Breast epithelium (tissue), 4 donors: ENCODE measurements around the gene SYMPK. TPM values are rescaled to one million over a fixed set of nuclear protein-coding genes. Genes with fewer than 3 reads are reported as not detected.

Experiments used
- DNase-seq, 2 donors: peaks; one replicate each; pipeline ENCODE4 v3.0.0-alpha.2; 2019; ENCODE audit warnings: low spot score in 2 of 2
- H3K27ac ChIP-seq, 2 donors: fragments of 200-600 bp; sonication (generic) in 1 of 2; one replicate each; pipeline ENCODE4 v1.5.1; 2016 to 2019; ENCODE audit warnings: mild to moderate bottlenecking in 1 of 2
- H3K27me3 ChIP-seq, 2 donors: fragments of 200-600 bp; sonication (generic) in 1 of 2; one replicate each; pipeline versions ENCODE4 v1.5.1 to v1.6.0; 2017 to 2019; ENCODE audit warnings: control low read depth in 1 of 2, mild to moderate bottlenecking in 1 of 2
- H3K36me3 ChIP-seq: fragments of 200-600 bp; one replicate; pipeline ENCODE4 v1.5.1; 2019
- H3K4me1 ChIP-seq, 2 donors: fragments of 200-600 bp; sonication (generic); one replicate each; pipeline ENCODE4 v1.5.1; 2016 to 2019; ENCODE audit warnings: control low read depth in 1 of 2
- H3K4me3 ChIP-seq, 3 donors: fragments of 200-600 bp; sonication (generic); 1 replicate in 2 of 3; 2 replicates in 1 of 3; pipeline ENCODE4 v1.5.1; 2016 to 2019; ENCODE audit warnings: mild to moderate bottlenecking in 3 of 3, moderate library complexity in 2 of 3
- H3K9me3 ChIP-seq, 2 donors: fragments of 200-600 bp; sonication (generic) in 1 of 2; one replicate each; pipeline ENCODE4 v1.5.1; 2016 to 2019; ENCODE audit warnings: control low read depth in 1 of 2
- CTCF ChIP-seq, 3 donors: fragments of 450-650 bp; IDR thresholded peaks; one replicate each; pipeline ENCODE4 v1.5.1; 2016 to 2017; ENCODE audit warnings: antibody characterized with exemption in 3 of 3, mild to moderate bottlenecking in 3 of 3, moderate library complexity in 3 of 3
- POLR2A ChIP-seq: fragments of 450-650 bp; IDR thresholded peaks from one replicate; pipeline ENCODE4 v1.6.1; 2016; ENCODE audit warnings: antibody characterized with exemption, mild to moderate bottlenecking, moderate library complexity
- POLR2AphosphoS5 ChIP-seq, 3 donors: sonication (generic); formaldehyde crosslinking; IDR thresholded peaks; one replicate each; pipeline ENCODE4 v1.6.1; 2017; ENCODE audit warnings: antibody characterized with exemption in 3 of 3
- intact Hi-C: fragments of 100-400 bp; cut with DNase I; formaldehyde crosslinking; loops from one replicate; pipeline ENCODE4 v1.15.1; 2023; ENCODE audit warnings: low total_unique reads
- total RNA-seq, 3 donors: library from RNA; depleted of rRNA; stranded (reverse); fragments of >200 nt; gene quantifications; one replicate each; pipeline ENCODE4 v1.1.0, GENCODE V29; 2016

The SYMPK gene
- total RNA-seq, 3 donors from 2014 or later = 24.3 to 50.8 (median 31.3) TPM

- H3K36me3 ChIP-seq = no peaks in the 10 kb centered on the region
- H3K27me3 ChIP-seq = peaks cover 0 to 2% of the 10 kb centered on the region in 2 donors
- peak overlapping the region in 2 of 3 donors; percentile 80 to 86 for H3K4me3 ChIP-seq
- no peak for TF ChIP-seq POLR2A
- peak in 2 of 3 donors; percentile 11 to 55 for TF ChIP-seq POLR2AphosphoS5 (IDR thresholded peaks at IDR 0.05)
- TF ChIP-seq CTCF (IDR thresholded peaks at IDR 0.05) = peak; percentile 88 to 97 (median 95)
- no peaks in the 10 kb centered on the region for H3K9me3 ChIP-seq
- intact Hi-C loops = no loop called here
- H3K4me1 ChIP-seq = peaks cover 18 to 27% of the 10 kb centered on the region in 2 donors
- peak; percentile 82 to 89 for DNase-seq
- H3K27ac ChIP-seq = peak overlapping the region; percentile 56 to 73
These were observed 20.0 kb upstream of the SYMPK start for GRCh38 chr19:45882652-45883585.

- peaks cover 0 to 2% of the 10 kb centered on the region in 2 donors for H3K27me3 ChIP-seq
- intact Hi-C loops = no loop called here
- TF ChIP-seq POLR2A (no peak), CTCF (IDR thresholded peaks at IDR 0.05) (no peak), POLR2AphosphoS5 (IDR thresholded peaks at IDR 0.05) (no peak)
- DNase-seq = no peak
- H3K4me3 ChIP-seq = peak overlapping the region in 2 of 3 donors; percentile 80 to 86
- H3K4me1 ChIP-seq = peaks cover 27% of the 10 kb centered on the region in 2 donors
- no peaks in the 10 kb centered on the region for H3K9me3 ChIP-seq
- H3K36me3 ChIP-seq = no peaks in the 10 kb centered on the region
- peak overlapping the region; percentile 56 to 73 for H3K27ac ChIP-seq
These were observed 19.1 kb upstream of the SYMPK start for GRCh38 chr19:45881909-45882528.

GRCh38 chr19:45881082-45881908 lies 18.3 kb upstream of the SYMPK start:
- Histone ChIP-seq H3K27me3 (peaks cover 0 to 2% of the 10 kb centered on the region in 2 donors), H3K4me3 (no peak overlapping the region), H3K4me1 (peaks cover 27 to 30% of the 10 kb centered on the region in 2 donors), H3K36me3 (no peaks in the 10 kb centered on the region), H3K27ac (no peak overlapping the region), H3K9me3 (no peaks in the 10 kb centered on the region)
- TF ChIP-seq POLR2AphosphoS5 (IDR thresholded peaks at IDR 0.05) = no peak
- TF ChIP-seq POLR2A = no peak
- TF ChIP-seq CTCF (IDR thresholded peaks at IDR 0.05) = no peak
- intact Hi-C loops = no loop called here
- no peak for DNase-seq

- intact Hi-C loops = no loop called here
- TF ChIP-seq POLR2AphosphoS5 (IDR thresholded peaks at IDR 0.05) = no peak
These were observed 17.0 kb upstream of the SYMPK start for GRCh38 chr19:45879971-45880370.

GRCh38 chr19:45879055-45879454 lies 16.1 kb upstream of the SYMPK start:
- no peaks in the 10 kb centered on the region for H3K9me3 ChIP-seq
- H3K27me3 ChIP-seq = no peaks in the 10 kb centered on the region
- no peak for TF ChIP-seq CTCF (IDR thresholded peaks at IDR 0.05)
- no peak for TF ChIP-seq POLR2AphosphoS5 (IDR thresholded peaks at IDR 0.05)
- TF ChIP-seq POLR2A = no peak
- H3K27ac ChIP-seq = peak overlapping the region; percentile 93 to 95
- peaks cover 15 to 20% of the 10 kb centered on the region in 2 donors for H3K4me1 ChIP-seq
- no peak overlapping the region for H3K4me3 ChIP-seq
- H3K36me3 ChIP-seq = no peaks in the 10 kb centered on the region
- DNase-seq = peak; percentile 55 to 58
- intact Hi-C loops = no loop called here

More at GRCh38 chr19:45879971-45880370, 17.0 kb upstream of the SYMPK start:
- DNase-seq = no peak
- no peaks in the 10 kb centered on the region for H3K9me3 ChIP-seq
- peak overlapping the region in 1 of 2 donors; percentile 95 for H3K27ac ChIP-seq
- peaks cover 25 to 29% of the 10 kb centered on the region in 2 donors for H3K4me1 ChIP-seq
- H3K36me3 ChIP-seq = no peaks in the 10 kb centered on the region
- no peak overlapping the region for H3K4me3 ChIP-seq
- no peaks in the 10 kb centered on the region for H3K27me3 ChIP-seq
